HUES6 (cell line): ENCODE results near the gene DOC2A.

Experiments
- H3K27ac ChIP-seq: 2 replicates; pipeline ENCODE4 v1.7.0; 2013; ENCODE audit warnings: low read depth, mild to moderate bottlenecking, low read length, inconsistent platforms
- H3K27me3 ChIP-seq: 2 replicates; pipeline ENCODE4 v1.6.1; 2013; ENCODE audit warnings: low read length; ENCODE audit not compliant: control insufficient read depth, insufficient read depth
- H3K36me3 ChIP-seq: 2 replicates; pipeline ENCODE4 v1.6.1; 2013; ENCODE audit warnings: low read length; ENCODE audit not compliant: control insufficient read depth, insufficient read depth
- H3K4me1 ChIP-seq: 2 replicates; pipeline ENCODE4 v1.6.1; 2013; ENCODE audit warnings: low read length; ENCODE audit not compliant: control insufficient read depth, insufficient read depth
- H3K4me3 ChIP-seq: 2 replicates; pipeline ENCODE4 v1.5.1; 2013; ENCODE audit warnings: low read depth, low read length
- H3K9ac ChIP-seq: one replicate; pipeline ENCODE4 v1.6.1; 2013; ENCODE audit warnings: mild to moderate bottlenecking, low read length
- H3K9me3 ChIP-seq: 2 replicates; pipeline ENCODE4 v1.6.1; 2013; ENCODE audit warnings: low read depth, low read length; ENCODE audit not compliant: control insufficient read depth, insufficient read depth

DOC2A gene

GRCh38 chr16:29975134-29975538 lies 35.7 kb downstream of the DOC2A start:
- peaks cover 41% of the 10 kb centered on the region for H3K36me3 ChIP-seq
- peak overlapping the region; percentile 92 for H3K4me3 ChIP-seq
- H3K9me3 ChIP-seq: peaks cover 8% of the 10 kb centered on the region
- H3K27me3 ChIP-seq: 0 out of 2 replicates have a peak, but pooled peaks cover 6% of the 10 kb centered on the region
- H3K9ac ChIP-seq: no peak overlapping the region
- no peak overlapping the region for H3K27ac ChIP-seq
- peaks cover 21% of the 10 kb centered on the region for H3K4me1 ChIP-seq

- Histone ChIP-seq H3K4me1 (peaks cover 21% of the 10 kb centered on the region), H3K27ac (peak overlapping the region; percentile 48; the same call in 1 of the 2 replicates), H3K27me3 (0 out of 2 replicates have a peak, but pooled peaks cover 6% of the 10 kb centered on the region), H3K9ac (peak overlapping the region; percentile 86), H3K9me3 (peaks cover 8% of the 10 kb centered on the region), H3K4me3 (peak overlapping the region; percentile 92), H3K36me3 (peaks cover 39% of the 10 kb centered on the region)
These were observed 36.3 kb downstream of the DOC2A start for GRCh38 chr16:29974291-29975133.

DNA sequence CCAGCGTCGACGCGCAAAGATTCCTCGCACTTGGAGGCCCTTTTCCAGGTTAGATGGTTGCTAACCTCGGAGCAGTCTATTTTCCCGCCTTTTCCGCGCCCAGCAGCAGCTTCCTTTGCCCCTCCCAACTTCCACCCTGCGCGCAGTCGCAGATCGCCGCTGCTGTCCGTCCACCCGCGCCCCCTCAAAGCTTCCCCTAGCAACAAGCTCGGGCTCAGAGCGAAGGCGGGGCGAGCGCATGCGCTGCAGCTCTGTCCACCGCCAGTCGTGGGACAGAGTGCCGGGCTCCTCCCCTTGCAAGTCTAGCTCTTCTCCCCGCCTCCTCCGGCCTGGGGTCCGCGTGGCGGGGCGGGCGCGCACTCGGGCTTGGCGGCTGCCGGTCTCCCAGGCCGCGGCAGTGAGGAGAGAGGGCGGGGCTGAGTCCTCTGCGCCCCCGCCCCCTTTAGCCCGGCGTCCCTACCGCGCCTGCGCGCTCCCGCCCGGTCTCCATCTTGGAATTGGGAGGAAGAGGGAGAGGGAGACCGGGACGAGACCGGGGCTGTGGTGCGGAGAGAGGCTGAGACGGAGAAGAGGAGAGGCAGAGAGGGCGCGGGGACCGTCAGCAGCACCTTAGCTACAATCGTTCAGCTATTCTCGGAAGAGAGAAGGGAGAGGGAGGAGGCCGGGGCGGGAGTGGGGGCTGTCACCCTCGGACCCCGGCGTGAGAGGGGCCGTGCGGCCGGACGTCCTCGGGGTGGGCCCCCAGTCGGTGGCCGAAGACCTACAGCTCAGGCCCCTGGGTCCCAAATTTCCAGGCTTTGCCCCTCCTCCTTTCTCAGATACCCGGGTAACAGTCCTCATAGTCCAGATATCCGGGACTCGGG lies 37.2 kb downstream of the DOC2A start, which contains the start of gene TAOK2:
Gene TAOK2 (plus strand): TSS at position 485 of the 863 bp plus-strand sequence. CDS start 3,905 bp downstream, outside the sequence.
- Histone ChIP-seq H3K4me1 (peaks cover 21% of the 10 kb centered on the region), H3K9ac (peak within 1 kb of the TSS; percentile 86), H3K27ac (peak within 1 kb of the TSS; percentile 48; the same call in 1 of the 2 replicates)

DNA sequence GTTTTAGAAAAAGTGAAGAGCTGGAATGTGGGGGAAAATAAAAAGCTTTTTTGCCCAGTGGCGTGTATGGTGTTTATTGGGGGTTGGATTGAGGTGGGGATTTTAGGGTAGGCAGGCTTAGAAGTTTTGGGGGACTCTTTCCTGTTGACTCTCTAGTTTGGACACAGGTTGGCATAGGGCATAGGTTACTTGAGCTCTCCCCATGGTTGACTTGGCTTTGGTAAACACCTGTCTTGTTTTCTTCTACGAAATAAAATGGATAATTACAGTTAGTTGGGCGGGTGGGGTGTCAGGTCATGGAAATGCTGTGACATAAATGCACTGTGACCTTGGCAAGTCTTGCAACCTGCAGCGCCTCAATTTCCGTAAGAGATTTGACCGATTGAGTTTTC lies 37.8 kb downstream of the DOC2A start:
- no peak overlapping the region for H3K9ac ChIP-seq
- no peak overlapping the region for H3K4me3 ChIP-seq
- H3K27me3 ChIP-seq: 0 out of 2 replicates have a peak, but pooled peaks cover 6% of the 10 kb centered on the region
- H3K27ac ChIP-seq: no peak overlapping the region
- H3K9me3 ChIP-seq: peaks cover 8% of the 10 kb centered on the region
- peaks cover 21% of the 10 kb centered on the region for H3K4me1 ChIP-seq
- H3K36me3 ChIP-seq: peaks cover 35% of the 10 kb centered on the region

More for the DNA sequence above, 37.2 kb downstream of the DOC2A start, which contains the start of gene TAOK2:
- Histone ChIP-seq H3K9me3 (peaks cover 8% of the 10 kb centered on the region), H3K36me3 (peaks cover 35% of the 10 kb centered on the region), H3K27me3 (0 out of 2 replicates have a peak, but pooled peaks cover 6% of the 10 kb centered on the region), H3K4me3 (peak within 1 kb of the TSS; percentile 92)

- H3K27ac ChIP-seq: no peak overlapping the region
- H3K4me1 ChIP-seq: peaks cover 21% of the 10 kb centered on the region
- peaks cover 34% of the 10 kb centered on the region for H3K36me3 ChIP-seq
These were observed 38.3 kb downstream of the DOC2A start for GRCh38 chr16:29972500-29972899.

GRCh38 chr16:29971304-29971703 lies 39.5 kb downstream of the DOC2A start:
- no peak overlapping the region for H3K9ac ChIP-seq
- peaks cover 34% of the 10 kb centered on the region for H3K36me3 ChIP-seq
- H3K4me3 ChIP-seq: no peak overlapping the region
- H3K4me1 ChIP-seq: peaks cover 13% of the 10 kb centered on the region
- 0 out of 2 replicates have a peak, but pooled peaks cover 6% of the 10 kb centered on the region for H3K27me3 ChIP-seq
- no peak overlapping the region for H3K27ac ChIP-seq
- peaks cover 8% of the 10 kb centered on the region for H3K9me3 ChIP-seq

More at GRCh38 chr16:29972500-29972899, 38.3 kb downstream of the DOC2A start:
- H3K9ac ChIP-seq: no peak overlapping the region
- H3K4me3 ChIP-seq: no peak overlapping the region
- H3K27me3 ChIP-seq: 0 out of 2 replicates have a peak, but pooled peaks cover 6% of the 10 kb centered on the region
- H3K9me3 ChIP-seq: peaks cover 8% of the 10 kb centered on the region

DNA sequence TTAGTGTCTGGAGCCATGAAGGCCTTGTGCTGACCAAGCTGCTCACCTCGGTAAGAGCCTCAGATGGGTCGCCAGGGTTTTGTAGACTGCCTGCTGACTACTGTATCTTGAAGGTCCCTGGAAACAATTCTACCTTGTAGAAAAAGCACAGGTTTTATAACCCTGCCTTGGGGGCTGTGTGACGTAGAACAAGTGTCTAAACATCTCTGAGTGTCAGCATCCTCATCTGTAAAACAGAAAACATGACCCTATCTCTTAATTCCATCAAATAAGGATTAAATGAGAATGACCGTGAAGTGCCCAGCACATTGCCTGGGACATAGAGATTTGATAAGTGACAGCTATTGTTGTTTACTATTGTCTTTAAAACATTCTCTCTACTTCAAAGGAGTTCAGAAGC lies 42.6 kb downstream of the DOC2A start:
- peaks cover 34% of the 10 kb centered on the region for H3K36me3 ChIP-seq
- no peaks in the 10 kb centered on the region for H3K4me1 ChIP-seq
- peaks cover 7% of the 10 kb centered on the region for H3K9me3 ChIP-seq
- no peak overlapping the region for H3K4me3 ChIP-seq
- 0 out of 2 replicates have a peak, but pooled peaks cover 6% of the 10 kb centered on the region for H3K27me3 ChIP-seq
- no peak overlapping the region for H3K9ac ChIP-seq
- H3K27ac ChIP-seq: no peak overlapping the region

- H3K36me3 ChIP-seq: peaks cover 4% of the 10 kb centered on the region
- peak overlapping the region; percentile 69 for H3K4me3 ChIP-seq
- no peak overlapping the region for H3K9ac ChIP-seq
- H3K9me3 ChIP-seq: no peaks in the 10 kb centered on the region
- peaks cover 9% of the 10 kb centered on the region; the same call in 1 of the 2 replicates for H3K4me1 ChIP-seq
- H3K27ac ChIP-seq: no peak overlapping the region
- H3K27me3 ChIP-seq: no peaks in the 10 kb centered on the region
These were observed 47.6 kb downstream of the DOC2A start for GRCh38 chr16:29963021-29963743.

GRCh38 chr16:29962344-29962994 lies 48.4 kb downstream of the DOC2A start:
- Histone ChIP-seq H3K27ac (no peak overlapping the region), H3K27me3 (no peaks in the 10 kb centered on the region), H3K4me3 (peak overlapping the region; percentile 69), H3K9ac (peak overlapping the region; percentile 53), H3K9me3 (no peaks in the 10 kb centered on the region), H3K36me3 (no peaks in the 10 kb centered on the region; the same call in 1 of the 2 replicates), H3K4me1 (peaks cover 9% of the 10 kb centered on the region; the same call in 1 of the 2 replicates)
